ENCODE data around the gene NONO.

The NONO gene, protein sequence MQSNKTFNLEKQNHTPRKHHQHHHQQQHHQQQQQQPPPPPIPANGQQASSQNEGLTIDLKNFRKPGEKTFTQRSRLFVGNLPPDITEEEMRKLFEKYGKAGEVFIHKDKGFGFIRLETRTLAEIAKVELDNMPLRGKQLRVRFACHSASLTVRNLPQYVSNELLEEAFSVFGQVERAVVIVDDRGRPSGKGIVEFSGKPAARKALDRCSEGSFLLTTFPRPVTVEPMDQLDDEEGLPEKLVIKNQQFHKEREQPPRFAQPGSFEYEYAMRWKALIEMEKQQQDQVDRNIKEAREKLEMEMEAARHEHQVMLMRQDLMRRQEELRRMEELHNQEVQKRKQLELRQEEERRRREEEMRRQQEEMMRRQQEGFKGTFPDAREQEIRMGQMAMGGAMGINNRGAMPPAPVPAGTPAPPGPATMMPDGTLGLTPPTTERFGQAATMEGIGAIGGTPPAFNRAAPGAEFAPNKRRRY

DNA sequence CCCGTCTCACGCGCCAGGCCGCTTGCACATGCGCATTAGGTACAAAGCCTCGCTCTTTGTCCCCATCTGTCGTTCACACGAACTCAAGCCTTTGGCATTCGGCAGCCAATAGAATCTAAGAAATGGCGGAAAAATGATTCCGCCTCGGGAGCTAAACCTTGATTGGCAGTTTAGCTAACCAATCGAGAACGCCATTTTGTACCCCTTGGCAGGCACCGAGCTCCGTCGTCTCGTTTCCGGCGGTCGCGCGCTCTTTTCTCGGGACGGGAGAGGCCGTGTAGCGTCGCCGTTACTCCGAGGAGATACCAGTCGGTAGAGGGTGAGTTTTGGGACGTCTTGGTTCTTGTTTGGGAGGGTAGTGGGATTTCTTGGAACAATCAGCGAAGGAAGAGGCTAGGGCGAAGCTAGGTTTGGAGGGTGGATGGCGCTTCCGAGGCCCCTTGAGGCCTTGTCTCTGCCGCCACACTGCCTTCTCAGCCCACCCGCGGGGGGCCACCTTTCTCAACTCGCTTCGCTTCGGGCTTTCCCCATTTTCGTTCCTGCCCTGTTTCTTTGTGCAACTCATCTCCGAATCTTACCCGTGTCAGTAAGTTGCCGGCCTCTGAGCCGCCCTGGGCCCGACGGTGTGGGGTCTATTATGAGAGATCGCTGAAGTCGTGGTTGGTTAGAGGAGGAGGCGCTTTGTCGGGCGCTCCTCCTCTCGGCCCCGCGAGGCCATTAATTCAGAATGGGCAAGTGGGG is at the start of gene NONO:
Gene NONO, plus strand, starts transcription at position 233 of the 741 bp plus-strand sequence. CDS start 7,003 bp downstream, outside the sequence.
- Histone ChIP-seq H3K4me1 (ENCODE audit: control insufficient read depth, insufficient read depth, low read length) (peaks cover 10% of the 10 kb centered on the region), H3K27me3 (ENCODE audit: control insufficient read depth, insufficient read depth, low read length) (no peaks in the 10 kb centered on the region), H3K36me3 (ENCODE audit: control insufficient read depth, insufficient read depth, low read length) (no peaks in the 10 kb centered on the region), H3K9ac (ENCODE audit: low read length) (peak within 1 kb of the TSS; percentile 68), H3K4me3 (ENCODE audit: low read length) (peak within 1 kb of the TSS; percentile 87), H3K27ac (ENCODE audit: low read depth, low read length) (peak within 1 kb of the TSS; percentile 92)

DNA sequence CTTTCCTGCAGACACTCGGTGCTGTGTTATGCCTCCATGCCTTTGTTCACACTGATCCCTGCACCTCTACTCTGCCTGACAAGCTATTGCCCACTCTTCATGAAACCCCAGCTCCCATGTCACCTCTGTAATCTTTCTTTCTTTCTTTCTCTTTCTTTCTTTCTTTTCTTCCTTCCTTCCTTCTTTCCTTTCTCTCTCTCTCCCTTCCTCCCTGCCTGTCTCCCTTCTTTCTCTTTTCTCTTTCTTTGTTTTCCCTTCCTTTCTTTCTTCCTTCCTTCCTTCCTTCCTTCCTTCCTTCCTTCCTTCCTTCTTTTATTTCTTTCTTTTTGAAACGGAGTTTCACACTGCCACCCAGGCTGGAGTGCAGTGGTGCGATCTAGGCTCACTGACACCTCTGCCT is 48.0 kb upstream of the NONO start:
- Histone ChIP-seq H3K4me1 (ENCODE audit: control insufficient read depth, insufficient read depth, low read length) (no peaks in the 10 kb centered on the region), H3K9ac (ENCODE audit: low read length) (no peak overlapping the region), H3K27me3 (ENCODE audit: control insufficient read depth, insufficient read depth, low read length) (no peaks in the 10 kb centered on the region), H3K36me3 (ENCODE audit: control insufficient read depth, insufficient read depth, low read length) (no peaks in the 10 kb centered on the region), H3K27ac (ENCODE audit: low read depth, low read length) (no peak overlapping the region), H3K4me3 (ENCODE audit: low read length) (no peak overlapping the region)

DNA sequence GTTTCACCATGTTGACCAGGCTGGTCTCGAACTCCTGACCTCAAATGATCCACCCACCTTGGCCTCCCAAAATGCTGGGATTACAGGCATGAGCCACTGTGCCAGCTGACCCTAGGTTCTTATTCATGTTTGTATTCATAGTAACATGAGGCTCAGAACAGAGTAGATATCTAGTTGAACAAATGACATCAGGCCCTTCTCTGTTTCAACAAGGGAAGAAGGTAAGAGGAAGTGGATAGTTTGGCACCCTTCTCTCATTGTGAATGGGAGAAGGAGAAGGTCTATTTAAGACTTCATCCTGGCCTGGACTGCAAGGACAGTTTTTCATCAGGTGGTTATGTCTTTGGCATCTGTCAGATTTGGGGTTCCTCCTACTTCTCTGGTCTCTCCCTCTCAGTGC is 46.6 kb upstream of the NONO start:
- no peak overlapping the region for H3K27ac ChIP-seq (ENCODE audit: low read depth, low read length)
- no peaks in the 10 kb centered on the region for H3K4me1 ChIP-seq (ENCODE audit: control insufficient read depth, insufficient read depth, low read length)

DNA sequence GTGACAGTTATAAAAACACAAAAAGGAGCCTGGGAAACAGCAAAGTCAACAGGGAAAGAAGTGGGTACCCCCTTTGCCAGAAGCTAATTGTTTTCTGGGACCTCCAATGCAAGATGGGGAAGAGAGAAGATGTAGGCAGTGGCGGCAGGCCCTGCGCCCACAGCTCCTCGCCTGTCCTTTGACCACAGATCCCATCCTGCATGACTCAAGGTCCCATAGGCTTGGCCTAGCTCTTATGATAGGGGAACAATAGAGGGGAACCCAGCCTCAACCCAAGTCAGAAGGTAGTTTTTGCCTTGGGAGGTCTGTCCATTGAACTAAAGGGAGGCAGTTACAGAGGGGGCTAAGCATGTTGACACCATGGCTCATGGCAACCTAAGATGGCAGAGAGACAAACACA is 43.7 kb upstream of the NONO start:
- peaks cover 5% of the 10 kb centered on the region for H3K36me3 ChIP-seq (ENCODE audit: control insufficient read depth, insufficient read depth, low read length)

More for the DNA sequence above, 46.6 kb upstream of the NONO start:
- Histone ChIP-seq H3K36me3 (ENCODE audit: control insufficient read depth, insufficient read depth, low read length) (peaks cover under 1% of the 10 kb centered on the region), H3K9ac (ENCODE audit: low read length) (no peak overlapping the region), H3K4me3 (ENCODE audit: low read length) (no peak overlapping the region), H3K27me3 (ENCODE audit: control insufficient read depth, insufficient read depth, low read length) (no peaks in the 10 kb centered on the region)

DNA sequence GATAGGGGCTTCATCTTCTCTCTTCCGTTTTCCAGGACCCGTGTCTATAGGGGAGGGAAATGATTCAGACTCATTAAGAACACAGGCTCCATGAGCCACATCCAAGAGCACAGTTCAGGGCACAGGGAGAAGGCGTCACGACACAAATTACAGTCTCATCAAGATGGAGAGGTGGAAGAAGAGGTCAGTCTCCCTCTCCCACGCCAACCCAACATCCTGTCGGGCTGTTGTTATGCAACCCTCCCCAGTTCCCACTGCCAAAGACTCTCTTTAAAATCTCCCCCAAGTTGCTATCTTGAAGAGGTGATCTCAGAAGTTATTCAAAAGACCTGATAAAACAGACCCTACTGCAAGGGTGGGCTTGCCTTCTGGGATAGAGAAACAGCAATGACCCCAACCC is 42.1 kb upstream of the NONO start:
- no peak overlapping the region for H3K4me3 ChIP-seq (ENCODE audit: low read length)
- H3K36me3 ChIP-seq (ENCODE audit: control insufficient read depth, insufficient read depth, low read length), result peaks cover 5% of the 10 kb centered on the region
- no peaks in the 10 kb centered on the region for H3K4me1 ChIP-seq (ENCODE audit: control insufficient read depth, insufficient read depth, low read length)
- H3K27me3 ChIP-seq (ENCODE audit: control insufficient read depth, insufficient read depth, low read length), result no peaks in the 10 kb centered on the region
- no peak overlapping the region for H3K27ac ChIP-seq (ENCODE audit: low read depth, low read length)
- no peak overlapping the region for H3K9ac ChIP-seq (ENCODE audit: low read length)

More for the DNA sequence above, 43.7 kb upstream of the NONO start:
- no peak overlapping the region for H3K9ac ChIP-seq (ENCODE audit: low read length)
- H3K27me3 ChIP-seq (ENCODE audit: control insufficient read depth, insufficient read depth, low read length), result no peaks in the 10 kb centered on the region
- no peaks in the 10 kb centered on the region for H3K4me1 ChIP-seq (ENCODE audit: control insufficient read depth, insufficient read depth, low read length)
- no peak overlapping the region for H3K4me3 ChIP-seq (ENCODE audit: low read length)
- H3K27ac ChIP-seq (ENCODE audit: low read depth, low read length), result no peak overlapping the region

DNA sequence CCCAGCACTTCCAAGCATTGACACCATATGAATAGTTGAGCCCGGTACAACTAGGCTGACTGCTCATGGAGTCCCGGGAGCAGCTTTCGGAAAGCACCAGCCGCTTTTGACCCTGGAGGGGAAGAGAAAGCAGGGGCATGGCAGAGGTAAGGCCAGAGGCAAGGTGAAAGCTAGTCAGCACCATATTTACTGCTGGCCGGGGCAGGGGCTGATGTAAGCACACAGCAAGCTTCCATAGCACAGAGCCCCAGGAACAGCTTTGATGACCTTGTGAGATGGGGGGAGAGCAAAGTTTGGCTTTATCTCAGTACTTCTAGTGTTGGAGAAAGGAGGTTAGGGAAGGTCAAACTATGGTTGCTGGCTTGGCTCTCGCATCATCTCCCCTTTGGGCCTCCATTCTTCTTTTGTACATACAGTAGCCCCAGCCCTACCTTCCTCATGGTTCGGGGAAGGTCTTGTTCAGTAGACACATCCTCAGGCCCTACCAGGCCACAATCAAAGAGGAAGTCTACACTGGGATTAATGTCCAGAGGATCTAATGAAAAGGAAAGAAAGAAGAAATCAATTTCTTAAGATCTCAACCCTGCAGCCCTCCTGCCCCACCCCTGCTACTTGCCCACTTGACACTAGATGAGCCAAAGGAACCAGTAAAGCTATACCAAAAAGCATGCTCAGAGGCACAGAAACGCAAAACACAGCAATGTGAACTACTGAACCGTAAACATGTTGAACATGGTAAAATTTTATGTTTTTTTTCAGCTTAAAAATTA is 38.9 kb upstream of the NONO start:
- Histone ChIP-seq H3K36me3 (ENCODE audit: control insufficient read depth, insufficient read depth, low read length) (peaks cover 8% of the 10 kb centered on the region), H3K27me3 (ENCODE audit: control insufficient read depth, insufficient read depth, low read length) (no peaks in the 10 kb centered on the region)

DNA sequence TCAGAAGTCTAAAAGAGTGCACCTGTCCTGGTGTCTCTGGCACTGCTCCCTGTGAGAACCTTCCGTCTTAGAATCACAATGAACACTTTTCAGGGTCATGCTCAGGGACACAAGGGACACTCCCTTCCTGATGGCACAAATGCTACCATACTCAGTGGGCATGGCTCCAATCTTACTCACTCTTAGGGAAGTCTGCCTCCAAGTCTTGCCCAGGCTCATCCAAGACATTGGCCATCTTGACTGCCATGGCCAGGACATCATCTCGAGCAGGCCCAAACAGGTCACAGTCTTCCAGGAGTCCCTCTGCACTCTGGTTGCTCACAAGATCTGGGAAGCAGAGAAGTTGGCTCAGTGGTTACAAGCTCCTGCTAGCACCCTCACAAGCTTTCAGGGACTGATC is 38.3 kb upstream of the NONO start:
- H3K9ac ChIP-seq (ENCODE audit: low read length), result no peak overlapping the region
- H3K36me3 ChIP-seq (ENCODE audit: control insufficient read depth, insufficient read depth, low read length), result peaks cover 8% of the 10 kb centered on the region
- H3K27me3 ChIP-seq (ENCODE audit: control insufficient read depth, insufficient read depth, low read length), result no peaks in the 10 kb centered on the region
- H3K27ac ChIP-seq (ENCODE audit: low read depth, low read length), result no peak overlapping the region
- H3K4me1 ChIP-seq (ENCODE audit: control insufficient read depth, insufficient read depth, low read length), result no peaks in the 10 kb centered on the region
- no peak overlapping the region for H3K4me3 ChIP-seq (ENCODE audit: low read length)

More for the DNA sequence above, 38.9 kb upstream of the NONO start:
- H3K9ac ChIP-seq (ENCODE audit: low read length), result no peak overlapping the region
- H3K27ac ChIP-seq (ENCODE audit: low read depth, low read length), result no peak overlapping the region
- no peak overlapping the region for H3K4me3 ChIP-seq (ENCODE audit: low read length)
- no peaks in the 10 kb centered on the region for H3K4me1 ChIP-seq (ENCODE audit: control insufficient read depth, insufficient read depth, low read length)

DNA sequence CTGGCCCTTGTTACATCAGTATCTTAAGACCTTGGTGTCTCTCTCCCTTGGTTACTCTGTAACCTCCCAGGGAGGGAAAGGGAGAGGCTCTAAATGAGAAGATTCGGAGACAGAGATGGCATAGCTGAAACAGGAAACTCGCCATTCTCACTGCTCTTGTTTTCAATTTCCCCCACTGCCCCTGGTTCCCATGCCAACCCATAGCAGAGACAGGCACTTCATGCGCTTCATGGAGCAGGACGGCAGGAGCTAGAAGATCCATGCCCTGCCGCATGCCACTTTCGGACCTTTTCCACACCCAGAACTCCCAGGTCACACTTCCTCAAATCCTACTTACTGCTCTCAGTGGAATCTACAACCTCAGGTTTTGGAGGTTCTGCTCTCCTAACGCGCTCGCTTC is 32.6 kb upstream of the NONO start:
- Histone ChIP-seq H3K27me3 (ENCODE audit: control insufficient read depth, insufficient read depth, low read length) (no peaks in the 10 kb centered on the region), H3K36me3 (ENCODE audit: control insufficient read depth, insufficient read depth, low read length) (peaks cover 3% of the 10 kb centered on the region), H3K27ac (ENCODE audit: low read depth, low read length) (no peak overlapping the region), H3K4me3 (ENCODE audit: low read length) (no peak overlapping the region), H3K9ac (ENCODE audit: low read length) (no peak overlapping the region), H3K4me1 (ENCODE audit: control insufficient read depth, insufficient read depth, low read length) (peaks cover 2% of the 10 kb centered on the region)

DNA sequence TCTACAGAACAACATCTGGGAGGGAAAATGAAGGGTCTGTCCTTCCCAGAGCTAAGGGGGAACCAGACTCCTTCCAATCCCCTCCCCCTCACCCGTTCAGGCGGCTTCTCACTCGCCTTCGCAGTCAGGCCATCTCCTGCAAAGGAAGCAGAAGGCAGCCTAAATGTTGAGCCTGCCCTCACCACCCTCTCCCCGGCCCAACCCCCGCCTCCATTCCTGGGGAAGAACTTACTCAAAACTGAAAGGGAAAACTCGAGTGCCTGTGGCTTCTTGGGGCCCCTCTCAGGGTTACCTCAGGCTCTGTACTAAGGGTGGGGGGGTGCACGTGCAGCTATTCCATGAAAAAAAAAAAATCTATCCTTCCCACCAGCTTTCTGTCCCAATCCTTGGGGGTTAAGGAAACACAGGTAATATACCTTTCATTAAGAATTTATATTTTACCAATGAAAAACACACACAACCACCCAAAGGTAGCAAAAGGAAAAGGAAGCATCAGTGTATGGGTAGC is 31.9 kb upstream of the NONO start:
- Histone ChIP-seq H3K4me3 (ENCODE audit: low read length) (no peak overlapping the region), H3K27ac (ENCODE audit: low read depth, low read length) (no peak overlapping the region), H3K36me3 (ENCODE audit: control insufficient read depth, insufficient read depth, low read length) (peaks cover 3% of the 10 kb centered on the region), H3K9ac (ENCODE audit: low read length) (no peak overlapping the region), H3K27me3 (ENCODE audit: control insufficient read depth, insufficient read depth, low read length) (no peaks in the 10 kb centered on the region), H3K4me1 (ENCODE audit: control insufficient read depth, insufficient read depth, low read length) (peaks cover 2% of the 10 kb centered on the region)

DNA sequence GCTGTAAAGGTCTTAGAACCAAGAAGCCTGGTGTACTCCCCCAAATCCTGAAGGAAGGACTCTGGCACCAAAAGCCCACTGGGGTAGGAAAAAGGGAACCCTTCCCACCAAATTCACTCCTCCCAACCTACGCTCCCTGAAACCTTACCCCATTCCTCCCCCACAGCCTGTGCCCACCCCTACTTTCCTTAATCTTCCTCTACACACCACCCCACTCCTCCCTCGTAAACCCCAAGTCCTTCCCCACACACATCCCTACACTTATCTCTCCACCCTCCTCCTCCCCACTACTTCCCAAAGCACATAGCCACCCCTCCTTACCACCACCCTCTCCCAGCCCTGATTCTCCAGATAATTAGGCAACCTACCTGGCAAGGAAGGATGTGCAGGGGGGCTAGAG is 31.2 kb upstream of the NONO start:
- Histone ChIP-seq H3K9ac (ENCODE audit: low read length) (no peak overlapping the region), H3K36me3 (ENCODE audit: control insufficient read depth, insufficient read depth, low read length) (peaks cover 3% of the 10 kb centered on the region), H3K4me1 (ENCODE audit: control insufficient read depth, insufficient read depth, low read length) (peaks cover 2% of the 10 kb centered on the region), H3K4me3 (ENCODE audit: low read length) (no peak overlapping the region), H3K27ac (ENCODE audit: low read depth, low read length) (no peak overlapping the region), H3K27me3 (ENCODE audit: control insufficient read depth, insufficient read depth, low read length) (no peaks in the 10 kb centered on the region)

DNA sequence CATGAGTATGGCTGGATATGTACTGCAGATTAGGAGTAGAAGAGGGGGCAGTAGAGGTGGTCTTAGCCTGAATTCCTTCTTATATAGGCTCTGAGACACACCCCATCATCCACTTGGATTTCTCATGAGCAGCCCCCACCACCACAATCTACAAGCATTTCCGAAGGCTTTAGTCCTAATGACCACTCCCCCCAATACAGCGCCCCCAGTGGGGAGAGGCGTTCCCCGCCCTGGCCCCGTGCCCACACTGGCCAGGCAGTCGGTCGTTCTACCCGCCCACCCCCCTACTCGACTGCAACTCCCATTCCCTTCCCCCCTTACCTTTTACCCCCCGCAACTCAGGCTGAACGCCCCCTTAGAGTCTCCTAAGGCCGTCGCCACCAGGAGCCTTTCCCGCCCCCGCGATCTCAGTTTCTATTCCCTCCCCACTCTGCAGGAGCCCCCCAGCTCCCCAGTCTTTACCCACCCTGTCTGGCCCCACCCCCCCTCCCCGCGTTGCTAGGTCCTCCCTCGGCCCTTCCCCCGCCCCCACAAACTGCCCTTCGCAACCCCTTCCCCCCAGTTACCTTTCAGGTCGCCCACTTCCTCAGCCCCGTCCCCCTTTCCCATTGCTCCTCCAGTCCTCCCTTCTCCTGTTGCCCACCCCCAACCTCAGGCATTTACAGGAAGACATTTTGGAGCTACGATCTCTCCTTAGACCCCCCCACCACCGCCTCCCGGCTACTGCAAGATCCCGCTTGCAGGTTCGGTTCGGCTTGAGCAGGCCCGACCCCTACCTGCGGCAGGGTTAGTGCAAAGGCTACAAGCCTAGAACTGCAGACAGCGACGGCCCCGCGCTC is 30.0 kb upstream of the NONO start:
- no peaks in the 10 kb centered on the region for H3K27me3 ChIP-seq (ENCODE audit: control insufficient read depth, insufficient read depth, low read length)
- H3K9ac ChIP-seq (ENCODE audit: low read length), result peak overlapping the region; percentile 13
- peak overlapping the region; percentile 77 for H3K4me3 ChIP-seq (ENCODE audit: low read length)
- H3K36me3 ChIP-seq (ENCODE audit: control insufficient read depth, insufficient read depth, low read length), result no peaks in the 10 kb centered on the region
- peak overlapping the region; percentile 67 for H3K27ac ChIP-seq (ENCODE audit: low read depth, low read length)
- H3K4me1 ChIP-seq (ENCODE audit: control insufficient read depth, insufficient read depth, low read length), result peaks cover 2% of the 10 kb centered on the region

Data from rectal smooth muscle tissue (tissue), 1 donor.